ENCODE results near the gene P2RY2.

DNA sequence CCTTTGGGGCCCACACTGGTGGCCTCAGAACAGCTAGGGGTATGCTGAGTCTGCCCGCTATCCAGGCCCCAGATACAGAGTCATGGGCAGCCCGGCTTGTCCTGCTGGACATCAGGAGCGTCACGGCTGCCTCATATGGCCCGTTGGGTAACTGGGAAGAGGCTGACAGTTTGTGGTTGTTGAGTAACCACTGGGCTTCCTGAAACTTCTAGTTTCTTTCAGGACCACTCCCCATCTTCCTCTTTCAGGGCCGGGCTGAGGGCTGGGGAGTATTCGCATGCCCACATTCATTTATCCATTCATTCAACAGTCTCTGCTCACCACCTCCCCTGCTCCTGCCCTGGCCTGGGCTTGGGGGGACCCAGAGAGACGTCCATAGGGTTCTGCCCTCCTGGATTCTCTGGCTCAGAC, 13.4 kb upstream of the P2RY2 start:
- TF ChIP-seq, protein P1, sequence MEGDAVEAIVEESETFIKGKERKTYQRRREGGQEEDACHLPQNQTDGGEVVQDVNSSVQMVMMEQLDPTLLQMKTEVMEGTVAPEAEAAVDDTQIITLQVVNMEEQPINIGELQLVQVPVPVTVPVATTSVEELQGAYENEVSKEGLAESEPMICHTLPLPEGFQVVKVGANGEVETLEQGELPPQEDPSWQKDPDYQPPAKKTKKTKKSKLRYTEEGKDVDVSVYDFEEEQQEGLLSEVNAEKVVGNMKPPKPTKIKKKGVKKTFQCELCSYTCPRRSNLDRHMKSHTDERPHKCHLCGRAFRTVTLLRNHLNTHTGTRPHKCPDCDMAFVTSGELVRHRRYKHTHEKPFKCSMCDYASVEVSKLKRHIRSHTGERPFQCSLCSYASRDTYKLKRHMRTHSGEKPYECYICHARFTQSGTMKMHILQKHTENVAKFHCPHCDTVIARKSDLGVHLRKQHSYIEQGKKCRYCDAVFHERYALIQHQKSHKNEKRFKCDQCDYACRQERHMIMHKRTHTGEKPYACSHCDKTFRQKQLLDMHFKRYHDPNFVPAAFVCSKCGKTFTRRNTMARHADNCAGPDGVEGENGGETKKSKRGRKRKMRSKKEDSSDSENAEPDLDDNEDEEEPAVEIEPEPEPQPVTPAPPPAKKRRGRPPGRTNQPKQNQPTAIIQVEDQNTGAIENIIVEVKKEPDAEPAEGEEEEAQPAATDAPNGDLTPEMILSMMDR (conservative IDR thresholded peaks at IDR 0.05; ENCODE audit: low read depth in 2 of 2) = no peak
- TF ChIP-seq POLR2AphosphoS5 (IDR thresholded peaks at IDR 0.05; ENCODE audit: low read depth) (no peak), EZH2phosphoT487 (IDR thresholded peaks at IDR 0.05; ENCODE audit: unreplicated experiment) (no peak)

All from GM23338 (cell line).